ENCODE results near the gene MOSMO.

MOSMO gene

GRCh38 chr16:22007509-22008214, at the start of gene MOSMO:
MOSMO (plus strand) TSS chr16:22008111; CDS start chr16:22008302, 191 bp downstream.
- Histone ChIP-seq H3K36me3 (ENCODE audit: insufficient read depth, low read length) (no peaks in the 10 kb centered on the region; the same call in 1 of the 2 replicates), H3K4me3 (ENCODE audit: low read depth in 1 of 2, low read length in 2 of 2) (peak within 1 kb of the TSS; percentile 85 to 87), H3K79me2 (ENCODE audit: insufficient read depth, low read length) (peaks cover 40% of the 10 kb centered on the region), H3K27me3 (ENCODE audit: insufficient read depth, low read length, poor library complexity) (no peaks in the 10 kb centered on the region), H4K20me1 (ENCODE audit: insufficient read depth, low read length) (peaks cover 11% of the 10 kb centered on the region; the same call in 1 of the 2 replicates), H3K4me2 (ENCODE audit: insufficient read depth, low read length) (peak within 1 kb of the TSS; percentile 92), H3K9me3 (ENCODE audit: insufficient read depth, low read length, severe bottlenecking) (no peaks in the 10 kb centered on the region), H3K27ac (ENCODE audit: low read length) (peak within 1 kb of the TSS; percentile 74), H3K4me1 (ENCODE audit: insufficient read depth, low read length) (peaks cover 29% of the 10 kb centered on the region), H3K9ac (ENCODE audit: low read depth, low read length) (peak within 1 kb of the TSS; percentile 93), H2AFZ (ENCODE audit: low read depth, low read length) (peak within 1 kb of the TSS; percentile 98)
- ATAC-seq (ENCODE audit: insufficient read depth, low read depth) = peak; percentile 89
- peak; percentile 63 for DNase-seq
- TF ChIP-seq CTCF (IDR thresholded peaks at IDR 0.05; ENCODE audit: borderline replicate concordance, extremely low read depth, low read length, poor library complexity, severe bottlenecking) (no peak), EZH2 (IDR thresholded peaks at IDR 0.05; ENCODE audit: borderline replicate concordance, low read depth, low read length, severe bottlenecking) (no peak)

- peaks cover 34% of the 10 kb centered on the region for H3K79me2 ChIP-seq (ENCODE audit: insufficient read depth, low read length)
- DNase-seq = no peak
- TF ChIP-seq CTCF (IDR thresholded peaks at IDR 0.05; ENCODE audit: borderline replicate concordance, extremely low read depth, low read length, poor library complexity, severe bottlenecking) (no peak), EZH2 (IDR thresholded peaks at IDR 0.05; ENCODE audit: borderline replicate concordance, low read depth, low read length, severe bottlenecking) (no peak)
- H2AFZ ChIP-seq (ENCODE audit: low read depth, low read length) = no peak overlapping the region
- H3K27ac ChIP-seq (ENCODE audit: low read length) = no peak overlapping the region
- no peak overlapping the region for H3K4me3 ChIP-seq (ENCODE audit: low read depth in 1 of 2, low read length in 2 of 2)
- H3K9ac ChIP-seq (ENCODE audit: low read depth, low read length) = no peak overlapping the region
- no peak for ATAC-seq (ENCODE audit: insufficient read depth, low read depth)
- no peaks in the 10 kb centered on the region for H3K27me3 ChIP-seq (ENCODE audit: insufficient read depth, low read length, poor library complexity)
- peaks cover 15% of the 10 kb centered on the region for H3K4me1 ChIP-seq (ENCODE audit: insufficient read depth, low read length)
- H4K20me1 ChIP-seq (ENCODE audit: insufficient read depth, low read length) = peaks cover 12% of the 10 kb centered on the region; the same call in 1 of the 2 replicates
- H3K9me3 ChIP-seq (ENCODE audit: insufficient read depth, low read length, severe bottlenecking) = no peaks in the 10 kb centered on the region
- no peak overlapping the region for H3K4me2 ChIP-seq (ENCODE audit: insufficient read depth, low read length)
- H3K36me3 ChIP-seq (ENCODE audit: insufficient read depth, low read length) = peaks cover 83% of the 10 kb centered on the region
Observed at GRCh38 chr16:21959050-21959449, 48.9 kb upstream of the MOSMO start.

- no peaks in the 10 kb centered on the region; the same call in 1 of the 2 replicates for H3K79me2 ChIP-seq (ENCODE audit: insufficient read depth, low read length)
- H3K27ac ChIP-seq (ENCODE audit: low read length) = no peak overlapping the region
- no peak overlapping the region for H3K9ac ChIP-seq (ENCODE audit: low read depth, low read length)
- H3K4me1 ChIP-seq (ENCODE audit: insufficient read depth, low read length) = no peaks in the 10 kb centered on the region
- no peak overlapping the region for H2AFZ ChIP-seq (ENCODE audit: low read depth, low read length)
- ATAC-seq (ENCODE audit: insufficient read depth, low read depth) (no peak), DNase-seq (no peak)
- peaks cover 97% of the 10 kb centered on the region for H3K36me3 ChIP-seq (ENCODE audit: insufficient read depth, low read length)
- no peak overlapping the region for H3K4me3 ChIP-seq (ENCODE audit: low read depth in 1 of 2, low read length in 2 of 2)
- TF ChIP-seq CTCF (IDR thresholded peaks at IDR 0.05; ENCODE audit: borderline replicate concordance, extremely low read depth, low read length, poor library complexity, severe bottlenecking) (no peak), EZH2 (IDR thresholded peaks at IDR 0.05; ENCODE audit: borderline replicate concordance, low read depth, low read length, severe bottlenecking) (no peak)
- H3K9me3 ChIP-seq (ENCODE audit: insufficient read depth, low read length, severe bottlenecking) = no peaks in the 10 kb centered on the region
- H3K4me2 ChIP-seq (ENCODE audit: insufficient read depth, low read length) = no peak overlapping the region
- H3K27me3 ChIP-seq (ENCODE audit: insufficient read depth, low read length, poor library complexity) = no peaks in the 10 kb centered on the region
- H4K20me1 ChIP-seq (ENCODE audit: insufficient read depth, low read length) = peaks cover 3% of the 10 kb centered on the region; the same call in 1 of the 2 replicates
Observed at GRCh38 chr16:21962475-21962874, 45.4 kb upstream of the MOSMO start.

Measured in DND-41 (cell line).